Upper lobe of left lung (tissue), 6 donors: Measurements from ENCODE around the gene AR. TPM values are rescaled to one million over a fixed set of nuclear protein-coding genes. Genes with fewer than 3 reads are reported as not detected.

ENCODE experiments used
- ATAC-seq, 2 donors: fragments of 200-7000 bp; cut with Tn5 transposase; one replicate each; pipeline ENCODE4 v1.9.1; 2022; ENCODE audit warnings: mild to moderate bottlenecking in 2 of 2, moderate library complexity in 2 of 2; ENCODE audit not compliant: low FRiP score in 2 of 2
- DNase-seq, 2 donors: peaks; one replicate each; pipeline ENCODE4 v3.0.0-alpha.2; 2019 to 2020
- H3K27ac ChIP-seq, 4 donors: fragments of 200-600 bp; sonication (generic); one replicate each; pipeline ENCODE4 v1.5.1; 2016 to 2019
- H3K27me3 ChIP-seq, 4 donors: fragments of 200-600 bp; sonication (generic); one replicate each; pipeline ENCODE4 v1.5.1; 2017 to 2019
- H3K36me3 ChIP-seq, 4 donors: fragments of 200-600 bp; sonication (generic); one replicate each; pipeline ENCODE4 v1.5.1; 2016 to 2019
- H3K4me1 ChIP-seq, 4 donors: fragments of 200-600 bp; sonication (generic); one replicate each; pipeline ENCODE4 v1.5.1; 2018 to 2019
- H3K4me3 ChIP-seq, 4 donors: fragments of 200-600 bp; sonication (generic); one replicate each; pipeline ENCODE4 v1.5.1; 2017 to 2019; ENCODE audit warnings: mild to moderate bottlenecking in 2 of 4, moderate library complexity in 1 of 4
- H3K9me3 ChIP-seq, 4 donors: fragments of 200-600 bp; sonication (generic); one replicate each; pipeline ENCODE4 v1.5.1; 2018 to 2019
- EP300 ChIP-seq, 4 donors: sonication (generic); formaldehyde crosslinking; IDR thresholded peaks; one replicate each; pipeline ENCODE4 v1.5.1; 2017; ENCODE audit warnings: antibody characterized with exemption in 4 of 4, control low read depth in 2 of 4
- POLR2A ChIP-seq, 4 donors: fragments of 450-650 bp; IDR thresholded peaks; one replicate each; pipeline ENCODE4 v1.5.1; 2016 to 2017; ENCODE audit warnings: antibody characterized with exemption in 4 of 4, mild to moderate bottlenecking in 2 of 4
- POLR2AphosphoS5 ChIP-seq, 2 donors: sonication (generic); formaldehyde crosslinking; IDR thresholded peaks; one replicate each; pipeline ENCODE4 v1.5.1; 2017; ENCODE audit warnings: antibody characterized with exemption in 2 of 2
- WGBS, 2 donors: methylation state at CpG; one replicate each; pipeline ENCODE4 v1.1.5; 2017 to 2018; 5-methylcytosine and 5-hydroxymethylcytosine counted together
- total RNA-seq, 6 donors: library from RNA; depleted of rRNA in 4 of 6; stranded (reverse); fragments of >200 nt in 4 of 6; gene quantifications; one replicate each; pipeline versions ENCODE4 v1.1.0 to v1.2.1, GENCODE V29; 2016 to 2021
- TF ChIP-seq, protein P1 (sequence below), 6 experiments: fragments of 450-650 bp in 4 of 6; fragments of 200-600 bp in 2 of 6; sonication (generic) in 2 of 6; IDR thresholded peaks; one replicate each; pipeline ENCODE4 v1.5.1; 2016 to 2019; ENCODE audit warnings: antibody characterized with exemption in 6 of 6
- donor health status: DM: no; HTN: no; CAD: no; lungs with moderate emphysema.
- donor health status: DM: no; HTN: yes; CAD: no; lungs with severe emphysema.

The AR gene
- total RNA-seq, 6 donors from 2014 or later: 2.0 to 5.8 (median 2.6) TPM

DNA sequence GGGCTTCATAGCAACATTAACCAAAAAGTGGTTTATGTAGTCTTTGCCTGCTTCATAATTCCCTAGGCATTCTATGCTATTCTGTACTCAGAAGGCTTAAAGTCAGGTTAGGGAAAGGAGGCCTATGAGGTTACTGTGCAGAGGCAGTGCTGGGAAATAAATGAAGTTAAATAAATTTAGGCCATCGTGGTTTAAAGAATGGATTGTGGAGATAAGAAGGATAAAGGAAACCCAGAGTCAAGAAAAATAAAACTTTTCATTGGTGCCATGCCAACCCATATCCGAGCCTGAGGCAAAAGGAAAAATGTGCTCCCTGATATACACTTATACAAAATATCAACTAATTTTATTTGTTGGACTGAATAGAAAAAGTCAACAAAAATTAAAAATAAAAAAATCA is 70.2 kb downstream of the AR start:
- Histone ChIP-seq H3K36me3 (no peaks in the 10 kb centered on the region), H3K4me3 (no peak overlapping the region), H3K27ac (no peak overlapping the region), H3K27me3 (no peaks in the 10 kb centered on the region), H3K4me1 (no peaks in the 10 kb centered on the region), H3K9me3 (peaks cover 0 to 5% (median 0%) of the 10 kb centered on the region in 4 donors)
- no peak for ATAC-seq
- no peak for DNase-seq
- no peak for TF ChIP-seq EP300 (IDR thresholded peaks at IDR 0.05)
- no peak for TF ChIP-seq POLR2AphosphoS5 (IDR thresholded peaks at IDR 0.05)
- no peak for TF ChIP-seq POLR2A (IDR thresholded peaks at IDR 0.05)
- TF ChIP-seq, protein P1, sequence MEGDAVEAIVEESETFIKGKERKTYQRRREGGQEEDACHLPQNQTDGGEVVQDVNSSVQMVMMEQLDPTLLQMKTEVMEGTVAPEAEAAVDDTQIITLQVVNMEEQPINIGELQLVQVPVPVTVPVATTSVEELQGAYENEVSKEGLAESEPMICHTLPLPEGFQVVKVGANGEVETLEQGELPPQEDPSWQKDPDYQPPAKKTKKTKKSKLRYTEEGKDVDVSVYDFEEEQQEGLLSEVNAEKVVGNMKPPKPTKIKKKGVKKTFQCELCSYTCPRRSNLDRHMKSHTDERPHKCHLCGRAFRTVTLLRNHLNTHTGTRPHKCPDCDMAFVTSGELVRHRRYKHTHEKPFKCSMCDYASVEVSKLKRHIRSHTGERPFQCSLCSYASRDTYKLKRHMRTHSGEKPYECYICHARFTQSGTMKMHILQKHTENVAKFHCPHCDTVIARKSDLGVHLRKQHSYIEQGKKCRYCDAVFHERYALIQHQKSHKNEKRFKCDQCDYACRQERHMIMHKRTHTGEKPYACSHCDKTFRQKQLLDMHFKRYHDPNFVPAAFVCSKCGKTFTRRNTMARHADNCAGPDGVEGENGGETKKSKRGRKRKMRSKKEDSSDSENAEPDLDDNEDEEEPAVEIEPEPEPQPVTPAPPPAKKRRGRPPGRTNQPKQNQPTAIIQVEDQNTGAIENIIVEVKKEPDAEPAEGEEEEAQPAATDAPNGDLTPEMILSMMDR (IDR thresholded peaks at IDR 0.05): no peak
- WGBS, 2 donors: 47 to 52% methylated on average over 2 of the region's 2 CpGs

GRCh38 chrX:67614423-67614822 is 70.6 kb downstream of the AR start:
- no peaks in the 10 kb centered on the region for H3K4me1 ChIP-seq
- ATAC-seq (no peak), DNase-seq (no peak)
- peaks cover 0 to 5% (median 0%) of the 10 kb centered on the region in 4 donors for H3K9me3 ChIP-seq
- no peak overlapping the region for H3K4me3 ChIP-seq
- no peaks in the 10 kb centered on the region for H3K36me3 ChIP-seq
- WGBS, 2 donors: 71 to 88% methylated on average over 1 of the region's 1 CpG
- TF ChIP-seq POLR2A (IDR thresholded peaks at IDR 0.05) (no peak), POLR2AphosphoS5 (IDR thresholded peaks at IDR 0.05) (no peak), EP300 (IDR thresholded peaks at IDR 0.05) (no peak)
- TF ChIP-seq, protein P1 (IDR thresholded peaks at IDR 0.05): no peak
- H3K27me3 ChIP-seq: no peaks in the 10 kb centered on the region
- no peak overlapping the region for H3K27ac ChIP-seq

- DNase-seq (no peak), ATAC-seq (no peak)
- Histone ChIP-seq H3K36me3 (no peaks in the 10 kb centered on the region), H3K4me3 (no peak overlapping the region), H3K27ac (no peak overlapping the region), H3K27me3 (no peaks in the 10 kb centered on the region), H3K4me1 (no peaks in the 10 kb centered on the region), H3K9me3 (peaks cover 0 to 5% (median 0%) of the 10 kb centered on the region in 4 donors)
- WGBS, 2 donors: 24 to 80% methylated on average over 1 of the region's 1 CpG
- no peak for TF ChIP-seq POLR2AphosphoS5 (IDR thresholded peaks at IDR 0.05)
- no peak for TF ChIP-seq EP300 (IDR thresholded peaks at IDR 0.05)
- TF ChIP-seq, protein P1 (IDR thresholded peaks at IDR 0.05): no peak
- no peak for TF ChIP-seq POLR2A (IDR thresholded peaks at IDR 0.05)
Observed at GRCh38 chrX:67619253-67619652, 75.4 kb downstream of the AR start.

DNA sequence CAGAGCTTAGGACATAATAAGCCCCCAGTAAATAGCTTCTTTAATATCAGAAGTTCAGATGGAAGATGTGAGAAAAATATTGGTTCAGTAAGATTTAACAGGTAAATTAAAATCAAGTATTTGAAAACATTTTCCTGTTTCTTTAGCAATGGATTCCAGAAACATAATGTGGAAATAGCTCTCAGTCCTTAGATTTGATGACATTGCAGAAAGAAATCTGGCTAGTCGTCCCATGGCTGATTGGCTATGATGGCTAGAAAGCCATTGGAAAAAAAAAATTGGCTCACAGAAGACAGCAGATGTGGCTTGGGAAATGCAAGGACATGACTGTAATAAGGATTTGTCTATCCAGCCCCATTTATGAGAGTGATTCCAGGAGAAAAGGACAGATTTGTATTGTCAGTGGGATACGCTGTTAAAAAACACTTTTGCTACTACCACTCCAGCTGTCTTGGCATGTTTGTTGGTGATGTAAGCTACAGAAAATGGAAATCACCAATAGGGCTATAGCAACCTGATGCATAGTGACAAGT is 78.3 kb downstream of the AR start:
- 80 to 85% methylated on average over 2 of the region's 2 CpGs for WGBS, 2 donors
- H3K9me3 ChIP-seq: no peaks in the 10 kb centered on the region
- no peak for ATAC-seq

More for the DNA sequence above, 78.3 kb downstream of the AR start:
- DNase-seq: no peak
- H3K27ac ChIP-seq: no peak overlapping the region
- H3K4me3 ChIP-seq: no peak overlapping the region
- H3K4me1 ChIP-seq: no peaks in the 10 kb centered on the region
- TF ChIP-seq POLR2A (IDR thresholded peaks at IDR 0.05) (no peak), POLR2AphosphoS5 (IDR thresholded peaks at IDR 0.05) (no peak), EP300 (IDR thresholded peaks at IDR 0.05) (no peak)
- TF ChIP-seq, protein P1 (IDR thresholded peaks at IDR 0.05): no peak
- H3K27me3 ChIP-seq: no peaks in the 10 kb centered on the region
- no peaks in the 10 kb centered on the region for H3K36me3 ChIP-seq
